Activated CD8-positive, alpha-beta memory T cell treated with anti-CD3 and anti-CD28 coated beads, Interleukin-2, amount 50 U/mL, for 24 hours (primary cell): ENCODE measurements around the gene C12orf42.

ENCODE experiments used
- DNase-seq: peaks from one replicate; pipeline ENCODE4 v3.0.0-alpha.2; 2020; ENCODE audit errors: extremely low read depth

C12orf42 gene

GRCh38 chr12:103495469-103496456, at the start of gene C12orf42:
Gene C12orf42, minus strand, starts transcription at chr12:103495968. Its CDS starts 17,542 bp downstream, at chr12:103478426.
- DNase-seq, result no peak

- no peak for DNase-seq
Measured at GRCh38 chr12:103542078-103542477, 46.3 kb upstream of the C12orf42 start.

GRCh38 chr12:103540319-103540718, 44.6 kb upstream of the C12orf42 start:
- no peak for DNase-seq

- DNase-seq, result no peak
Measured at GRCh38 chr12:103538397-103538796, 42.6 kb upstream of the C12orf42 start.

GRCh38 chr12:103530307-103531066, 34.7 kb upstream of the C12orf42 start:
- no peak for DNase-seq

GRCh38 chr12:103529306-103529705, 33.5 kb upstream of the C12orf42 start:
- DNase-seq, result no peak

- DNase-seq, result no peak
Measured at GRCh38 chr12:103524238-103524875, 28.6 kb upstream of the C12orf42 start.

- DNase-seq, result no peak
Measured at GRCh38 chr12:103523771-103524170, 28.0 kb upstream of the C12orf42 start.

- no peak for DNase-seq
Measured at GRCh38 chr12:103520686-103521215, 25.0 kb upstream of the C12orf42 start.

- no peak for DNase-seq
Measured at GRCh38 chr12:103519632-103520031, 23.9 kb upstream of the C12orf42 start.

GRCh38 chr12:103518899-103519298, 23.1 kb upstream of the C12orf42 start:
- DNase-seq, result no peak

- no peak for DNase-seq
Measured at GRCh38 chr12:103517161-103517560, 21.4 kb upstream of the C12orf42 start.

GRCh38 chr12:103515341-103515740, 19.6 kb upstream of the C12orf42 start:
- no peak for DNase-seq

- no peak for DNase-seq
Measured at GRCh38 chr12:103513875-103514274, 18.1 kb upstream of the C12orf42 start.

GRCh38 chr12:103505371-103506236, 9.8 kb upstream of the C12orf42 start:
- peak; percentile 39 for DNase-seq

- DNase-seq, result no peak
Measured at GRCh38 chr12:103504606-103505005, 8.8 kb upstream of the C12orf42 start.

GRCh38 chr12:103503546-103504480, 8.0 kb upstream of the C12orf42 start:
- no peak for DNase-seq

- DNase-seq, result no peak
Measured at GRCh38 chr12:103501447-103501846, 5.7 kb upstream of the C12orf42 start.

GRCh38 chr12:103499571-103499970, 3.8 kb upstream of the C12orf42 start:
- DNase-seq, result no peak

- DNase-seq, result no peak
Measured at GRCh38 chr12:103498990-103499389, 3.2 kb upstream of the C12orf42 start.
